ENCODE results near the gene GJB2.

- no peak for TF ChIP-seq EZH2 (IDR thresholded peaks at IDR 0.05; ENCODE audit: insufficient read depth, poor library complexity, severe bottlenecking)
- TF ChIP-seq EZH2phosphoT487 (IDR thresholded peaks at IDR 0.05; ENCODE audit: insufficient read depth, low read depth) = no peak
These were observed 41.1 kb downstream of the GJB2 start for GRCh38 chr13:20151612-20152011.

Measured in GM23248 (cell line).